Keratinocyte (primary cell): ENCODE data around the gene LZTFL1. TPM values are rescaled to one million over a fixed set of nuclear protein-coding genes. Genes with fewer than 3 reads are reported as not detected.

Experiments used
- DNase-seq: peaks from one replicate; pipeline ENCODE4 v3.0.0-alpha.2; 2011; ENCODE audit warnings: low read depth, missing footprints, low spot score
- FAIRE-seq: peaks from 2 replicates; lab custom pipeline; 2011; peaks lifted over from hg19 to GRCh38; lab: Jason Lieb, UNC
- H2AFZ ChIP-seq: 2 replicates; pipeline ENCODE4 v1.6.0; 2012; ENCODE audit warnings: low read length, control low read depth, inconsistent platforms; ENCODE audit not compliant: control insufficient read depth
- H3K27ac ChIP-seq: 2 replicates; pipeline ENCODE4 v1.5.1; 2011; ENCODE audit warnings: low read length; ENCODE audit not compliant: control insufficient read depth, insufficient read depth
- H3K27me3 ChIP-seq: 3 replicates; pipeline ENCODE4 v1.6.0; 2011; ENCODE audit warnings: low read length; ENCODE audit not compliant: control insufficient read depth, insufficient read depth; ENCODE audit errors: extremely low read depth
- H3K36me3 ChIP-seq, 2 experiments: 2 replicates in 1 of 2; 3 replicates in 1 of 2; pipeline ENCODE4 v1.5.1; 2011; ENCODE audit warnings: low read length in 2 of 2, mild to moderate bottlenecking in 1 of 2; ENCODE audit not compliant: control insufficient read depth in 2 of 2, insufficient read depth in 2 of 2; ENCODE audit errors: extremely low read depth in 1 of 2
- H3K4me1 ChIP-seq: 3 replicates; pipeline ENCODE4 v1.5.1; 2011; ENCODE audit warnings: low read length; ENCODE audit not compliant: control insufficient read depth, insufficient read depth; ENCODE audit errors: extremely low read depth
- H3K4me2 ChIP-seq: 3 replicates; pipeline ENCODE4 v1.6.0; 2011; ENCODE audit warnings: low read depth, low read length; ENCODE audit not compliant: control insufficient read depth, insufficient read depth; ENCODE audit errors: extremely low read depth
- H3K4me3 ChIP-seq, 3 experiments: fragments of 200-600 bp in 1 of 3; sonication (generic) in 1 of 3; 2 replicates in 2 of 3; 3 replicates in 1 of 3; pipeline ENCODE4 v1.5.1; 2011 to 2016; ENCODE audit warnings: low read length in 3 of 3, mild to moderate bottlenecking in 3 of 3, control low read depth in 2 of 3, inconsistent platforms in 1 of 3, low read depth in 1 of 3, mixed read lengths in 1 of 3, mixed run types in 1 of 3, moderate library complexity in 1 of 3; ENCODE audit not compliant: control insufficient read depth in 2 of 3, insufficient read depth in 2 of 3; ENCODE audit errors: extremely low read depth in 1 of 3
- H3K79me2 ChIP-seq: 2 replicates; pipeline ENCODE4 v1.6.0; 2012; ENCODE audit warnings: low read length; ENCODE audit not compliant: control insufficient read depth, insufficient read depth
- H3K9ac ChIP-seq: 3 replicates; pipeline ENCODE4 v1.6.0; 2011; ENCODE audit warnings: low read length; ENCODE audit not compliant: control insufficient read depth, insufficient read depth; ENCODE audit errors: extremely low read depth
- H3K9me1 ChIP-seq: 3 replicates; pipeline ENCODE4 v1.6.0; 2011; ENCODE audit warnings: low read length; ENCODE audit not compliant: control insufficient read depth, insufficient read depth; ENCODE audit errors: extremely low read depth
- H3K9me3 ChIP-seq: 2 replicates; pipeline ENCODE4 v1.5.1; 2012; ENCODE audit warnings: low read depth, low read length; ENCODE audit not compliant: control insufficient read depth
- H4K20me1 ChIP-seq: 3 replicates; pipeline ENCODE4 v1.6.0; 2011; ENCODE audit warnings: low read length; ENCODE audit not compliant: control insufficient read depth, insufficient read depth; ENCODE audit errors: extremely low read depth
- CTCF ChIP-seq, 3 experiments: IDR thresholded peaks in 1 of 3; conservative IDR thresholded peaks in 1 of 3; optimal IDR thresholded peaks in 1 of 3; 2 replicates in 2 of 3; 3 replicates in 1 of 3; pipeline versions ENCODE3 to v1.5.1; 2011; ENCODE audit warnings: low read length in 3 of 3, mild to moderate bottlenecking in 3 of 3, moderate library complexity in 2 of 3, control low read depth in 1 of 3, inconsistent platforms in 1 of 3; ENCODE audit not compliant: insufficient read depth in 2 of 3; ENCODE audit errors: extremely low read depth in 1 of 3
- EZH2 ChIP-seq: IDR thresholded peaks from one replicate; pipeline ENCODE4 v1.6.1; 2012; ENCODE audit warnings: inconsistent platforms, mild to moderate bottlenecking, low read length, moderate library complexity
- dilution Hi-C: fragments of 300-500 bp; cut with MboI; formaldehyde crosslinking; loops from one replicate; pipeline ENCODE4 v1.7.0; 2020; ENCODE audit warnings: low sequenced_read_pairs; ENCODE audit not compliant: extremely low pct_ligation_motif_present
- polyA plus RNA-seq, 5 experiments: library from polyadenylated mRNA; depleted of rRNA in 3 of 5; stranded (reverse) in 3 of 5; stranded (forward) in 1 of 5; unstranded in 1 of 5; fragments of >200 nt; gene quantifications; 1 replicate in 1 of 5; 2 replicates in 3 of 5; 3 replicates in 1 of 5; pipeline versions ENCODE4 v1.2.1 to v1.2.3, GENCODE V29; 2011 to 2012; ENCODE audit warnings: missing spikeins in 2 of 5, low read depth in 1 of 5, low replicate concordance in 1 of 5

LZTFL1 gene
- polyA plus RNA-seq, 1 donor (not counting 4 experiments of a cell fraction or from before 2014, with no cell fraction given), result 17.9 TPM

GRCh38 chr3:45798034-45798433 is 43.9 kb downstream of the LZTFL1 start:
- Histone ChIP-seq H3K27ac (no peak overlapping the region), H3K4me1 (peaks cover 3% of the 10 kb centered on the region), H3K79me2 (no peaks in the 10 kb centered on the region), H3K9me1 (no peaks in the 10 kb centered on the region), H4K20me1 (no peaks in the 10 kb centered on the region), H3K9ac (no peak overlapping the region), H3K4me3 (no peak overlapping the region), H3K27me3 (peaks cover 19% of the 10 kb centered on the region), H3K9me3 (no peaks in the 10 kb centered on the region), H2AFZ (no peak overlapping the region), H3K4me2 (no peak overlapping the region), H3K36me3 (no peaks in the 10 kb centered on the region)
- FAIRE-seq (no peak), DNase-seq (no peak)
- dilution Hi-C loops, result no loop called here
- TF ChIP-seq CTCF (optimal IDR thresholded peaks at IDR 0.05 in 1 of 3, IDR thresholded peaks at IDR 0.05 in 1 of 3, conservative IDR thresholded peaks at IDR 0.05 in 1 of 3; ENCODE audit: extremely low read depth in 1 of 3, insufficient read depth in 2 of 3, low read length in 3 of 3) (no peak), EZH2 (no peak)

GRCh38 chr3:45796902-45797637 is 44.8 kb downstream of the LZTFL1 start:
- no peak overlapping the region for H3K27ac ChIP-seq
- no peaks in the 10 kb centered on the region for H3K36me3 ChIP-seq
- H3K4me3 ChIP-seq, result peak overlapping the region in 2 of 3 experiments; percentile 44 to 58
- H4K20me1 ChIP-seq, result no peaks in the 10 kb centered on the region
- H2AFZ ChIP-seq, result peak overlapping the region; percentile 79
- peak overlapping the region; percentile 85 for H3K4me2 ChIP-seq
- H3K9me1 ChIP-seq, result no peaks in the 10 kb centered on the region
- H3K9ac ChIP-seq, result peak overlapping the region; percentile 66
- TF ChIP-seq EZH2, result no peak
- H3K4me1 ChIP-seq, result peaks cover 3% of the 10 kb centered on the region
- peaks cover 19% of the 10 kb centered on the region for H3K27me3 ChIP-seq
- no peaks in the 10 kb centered on the region for H3K9me3 ChIP-seq
- DNase-seq, result no peak
- dilution Hi-C loops, result no loop called here
- H3K79me2 ChIP-seq, result no peaks in the 10 kb centered on the region
- no peak for FAIRE-seq
